ENCODE results near the gene AMBRA1.

DNA sequence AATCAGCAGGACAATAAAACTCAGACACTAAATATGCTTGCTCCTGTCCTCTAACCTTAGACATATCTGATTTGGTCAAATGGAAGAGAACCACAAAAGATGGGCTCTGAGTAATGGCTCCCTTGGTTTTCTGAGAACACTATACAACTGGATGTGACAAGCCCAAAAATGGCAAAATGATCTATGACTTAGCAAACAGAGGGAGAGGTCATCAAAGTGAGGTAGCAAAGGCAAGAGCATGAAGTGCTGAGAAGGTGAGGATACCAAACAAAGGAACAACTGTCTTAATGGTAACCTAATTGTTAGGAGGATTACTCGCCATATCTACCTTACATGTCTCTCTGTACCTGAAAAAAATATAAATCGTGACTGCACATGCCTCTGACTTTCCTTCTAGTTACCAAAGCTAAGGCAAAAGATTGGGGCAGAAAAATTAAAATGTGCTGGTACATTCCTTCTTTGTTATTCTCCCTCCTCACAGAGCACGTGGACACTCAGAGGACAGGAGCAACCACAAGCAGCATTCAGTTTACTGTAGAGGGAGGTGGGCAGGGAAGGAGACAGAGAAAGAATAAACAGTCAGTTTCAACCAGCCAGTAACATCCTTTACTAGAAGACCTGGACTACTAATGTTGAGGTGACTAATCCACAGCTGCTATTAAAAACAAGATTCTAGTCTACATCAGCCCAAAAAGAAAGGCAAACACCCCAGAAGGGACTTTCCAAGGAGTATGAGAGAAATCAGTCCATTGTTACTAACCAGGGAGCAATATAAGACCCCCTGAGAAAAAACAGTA, 88.8 kb downstream of the AMBRA1 start:
- TF ChIP-seq, protein P1, sequence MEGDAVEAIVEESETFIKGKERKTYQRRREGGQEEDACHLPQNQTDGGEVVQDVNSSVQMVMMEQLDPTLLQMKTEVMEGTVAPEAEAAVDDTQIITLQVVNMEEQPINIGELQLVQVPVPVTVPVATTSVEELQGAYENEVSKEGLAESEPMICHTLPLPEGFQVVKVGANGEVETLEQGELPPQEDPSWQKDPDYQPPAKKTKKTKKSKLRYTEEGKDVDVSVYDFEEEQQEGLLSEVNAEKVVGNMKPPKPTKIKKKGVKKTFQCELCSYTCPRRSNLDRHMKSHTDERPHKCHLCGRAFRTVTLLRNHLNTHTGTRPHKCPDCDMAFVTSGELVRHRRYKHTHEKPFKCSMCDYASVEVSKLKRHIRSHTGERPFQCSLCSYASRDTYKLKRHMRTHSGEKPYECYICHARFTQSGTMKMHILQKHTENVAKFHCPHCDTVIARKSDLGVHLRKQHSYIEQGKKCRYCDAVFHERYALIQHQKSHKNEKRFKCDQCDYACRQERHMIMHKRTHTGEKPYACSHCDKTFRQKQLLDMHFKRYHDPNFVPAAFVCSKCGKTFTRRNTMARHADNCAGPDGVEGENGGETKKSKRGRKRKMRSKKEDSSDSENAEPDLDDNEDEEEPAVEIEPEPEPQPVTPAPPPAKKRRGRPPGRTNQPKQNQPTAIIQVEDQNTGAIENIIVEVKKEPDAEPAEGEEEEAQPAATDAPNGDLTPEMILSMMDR (IDR thresholded peaks at IDR 0.05), result no peak
- TF ChIP-seq POLR2A (IDR thresholded peaks at IDR 0.05), result no peak
